Natural killer cell (primary cell): Measurements from ENCODE around the gene HMGN4. TPM values are rescaled to one million over a fixed set of nuclear protein-coding genes. Genes with fewer than 3 reads are reported as not detected.
A peak's percentile ranks its signal among the peaks of the same experiment; 100 is the strongest.

ENCODE experiments used
- ATAC-seq, 3 donors: fragments of 150-1000 bp in 2 of 3; fragments of 200-7000 bp in 1 of 3; cut with Tn5 transposase; 1 replicate in 1 of 3; 2 replicates in 2 of 3; pipeline ENCODE4 v1.10.0; 2021; ENCODE audit warnings: mild to moderate bottlenecking in 2 of 3, moderate library complexity in 2 of 3
- DNase-seq, 2 donors: peaks; one replicate each; pipeline versions ENCODE4 v3.0.0 to v3.0.0-alpha.2; 2013 to 2021; ENCODE audit warnings: mixed read lengths in 1 of 2
- H3K27ac ChIP-seq: one replicate; pipeline ENCODE4 v1.5.1; 2013; ENCODE audit warnings: mild to moderate bottlenecking, low read length
- H3K27me3 ChIP-seq: one replicate; pipeline ENCODE4 v1.6.1; 2013; ENCODE audit warnings: low read length; ENCODE audit not compliant: control insufficient read depth, insufficient read depth
- H3K36me3 ChIP-seq: one replicate; pipeline ENCODE4 v1.6.1; 2013; ENCODE audit warnings: low read length; ENCODE audit not compliant: control insufficient read depth, insufficient read depth
- H3K4me1 ChIP-seq: one replicate; pipeline ENCODE4 v1.6.1; 2013; ENCODE audit warnings: low read length; ENCODE audit not compliant: control insufficient read depth, insufficient read depth
- H3K4me3 ChIP-seq: one replicate; pipeline ENCODE4 v1.5.1; 2013; ENCODE audit warnings: low read length
- H3K9me3 ChIP-seq: one replicate; pipeline ENCODE4 v1.6.1; 2013; ENCODE audit warnings: low read length; ENCODE audit not compliant: control insufficient read depth, insufficient read depth
- H3K27ac Mint-ChIP-seq, 2 donors: one replicate each; pipeline ENCODE4 v1.8.0; 2022; ENCODE audit warnings: mild to moderate bottlenecking in 2 of 2, mixed read lengths in 2 of 2, moderate library complexity in 1 of 2
- H3K27me3 Mint-ChIP-seq, 2 donors: one replicate each; pipeline ENCODE4 v1.8.0; 2022; ENCODE audit warnings: low read depth in 2 of 2, mixed read lengths in 2 of 2
- H3K36me3 Mint-ChIP-seq: one replicate; pipeline ENCODE4 v1.8.0; 2022; ENCODE audit warnings: mixed read lengths
- H3K4me1 Mint-ChIP-seq, 2 donors: one replicate each; pipeline ENCODE4 v1.8.0; 2022; ENCODE audit warnings: mixed read lengths in 2 of 2
- H3K4me3 Mint-ChIP-seq: one replicate; pipeline ENCODE4 v1.8.0; 2022; ENCODE audit warnings: mild to moderate bottlenecking, moderate library complexity, mixed read lengths
- H3K9me3 Mint-ChIP-seq, 2 donors: one replicate each; pipeline ENCODE4 v1.8.0; 2022; ENCODE audit warnings: mixed read lengths in 2 of 2
- WGBS: methylation state at CpG from one replicate; pipeline ENCODE4 v1.1.7; 2013; ENCODE audit warnings: missing lambda C conversion rate; ENCODE audit not compliant: insufficient coverage; 5-methylcytosine and 5-hydroxymethylcytosine counted together
- intact Hi-C: fragments of 100-400 bp; cut with micrococcal nuclease; formaldehyde crosslinking; loops from one replicate; pipeline ENCODE4 v1.14.2; 2022
- total RNA-seq, 4 donors: library from RNA; stranded (reverse); fragments of 120-200 nt in 1 of 4; gene quantifications; one replicate each; pipeline versions ENCODE4 v1.2.3 to v1.2.4, GENCODE V29; 2013 to 2022
- TF ChIP-seq, protein P1 (sequence below): fragments of 200-600 bp; IDR thresholded peaks from one replicate; pipeline ENCODE4 v1.8.0; 2022; ENCODE audit warnings: antibody characterized with exemption

Gene HMGN4
- total RNA-seq, 3 donors from 2014 or later (not counting 1 experiment from before 2014, with no cell fraction given) = 55.7 to 80.6 (median 70.3) TPM

DNA sequence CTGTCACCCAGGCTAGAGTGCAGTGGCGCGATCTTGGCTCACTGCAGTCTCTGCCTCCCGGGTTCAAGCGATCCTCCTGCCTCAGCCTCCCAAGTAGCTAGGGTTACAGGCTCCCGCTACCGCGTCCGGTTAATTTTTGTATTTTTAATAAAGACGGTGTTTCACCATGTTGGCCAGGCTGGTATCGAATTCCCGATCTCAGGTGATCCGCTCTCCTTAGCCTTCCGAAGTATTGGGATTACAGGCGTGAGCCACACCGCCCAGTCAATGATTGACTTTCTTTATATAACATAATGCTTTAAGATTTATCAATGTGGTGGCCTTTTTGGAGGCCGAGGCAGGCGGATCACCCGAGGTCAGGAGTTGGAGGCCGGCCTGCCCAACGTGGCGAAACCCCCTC, 50.8 kb downstream of the HMGN4 start:
- ATAC-seq (no peak), DNase-seq (no peak)
- Mint-ChIP-seq H3K9me3 (no peaks in the 10 kb centered on the region), H3K4me1 (no peaks in the 10 kb centered on the region), H3K36me3 (no peaks in the 10 kb centered on the region), H3K27ac (no peak overlapping the region), H3K27me3 (peaks cover 25 to 48% of the 10 kb centered on the region in 2 donors), H3K4me3 (no peak overlapping the region)
- intact Hi-C loops = no loop called here
- Histone ChIP-seq H3K4me3 (no peak overlapping the region), H3K9me3 (no peaks in the 10 kb centered on the region), H3K36me3 (no peaks in the 10 kb centered on the region), H3K27me3 (peaks cover 19% of the 10 kb centered on the region), H3K4me1 (no peaks in the 10 kb centered on the region), H3K27ac (no peak overlapping the region)
- 95% methylated on average over 17 of the region's 21 CpGs for WGBS
- TF ChIP-seq, protein P1, sequence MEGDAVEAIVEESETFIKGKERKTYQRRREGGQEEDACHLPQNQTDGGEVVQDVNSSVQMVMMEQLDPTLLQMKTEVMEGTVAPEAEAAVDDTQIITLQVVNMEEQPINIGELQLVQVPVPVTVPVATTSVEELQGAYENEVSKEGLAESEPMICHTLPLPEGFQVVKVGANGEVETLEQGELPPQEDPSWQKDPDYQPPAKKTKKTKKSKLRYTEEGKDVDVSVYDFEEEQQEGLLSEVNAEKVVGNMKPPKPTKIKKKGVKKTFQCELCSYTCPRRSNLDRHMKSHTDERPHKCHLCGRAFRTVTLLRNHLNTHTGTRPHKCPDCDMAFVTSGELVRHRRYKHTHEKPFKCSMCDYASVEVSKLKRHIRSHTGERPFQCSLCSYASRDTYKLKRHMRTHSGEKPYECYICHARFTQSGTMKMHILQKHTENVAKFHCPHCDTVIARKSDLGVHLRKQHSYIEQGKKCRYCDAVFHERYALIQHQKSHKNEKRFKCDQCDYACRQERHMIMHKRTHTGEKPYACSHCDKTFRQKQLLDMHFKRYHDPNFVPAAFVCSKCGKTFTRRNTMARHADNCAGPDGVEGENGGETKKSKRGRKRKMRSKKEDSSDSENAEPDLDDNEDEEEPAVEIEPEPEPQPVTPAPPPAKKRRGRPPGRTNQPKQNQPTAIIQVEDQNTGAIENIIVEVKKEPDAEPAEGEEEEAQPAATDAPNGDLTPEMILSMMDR = no peak

DNA sequence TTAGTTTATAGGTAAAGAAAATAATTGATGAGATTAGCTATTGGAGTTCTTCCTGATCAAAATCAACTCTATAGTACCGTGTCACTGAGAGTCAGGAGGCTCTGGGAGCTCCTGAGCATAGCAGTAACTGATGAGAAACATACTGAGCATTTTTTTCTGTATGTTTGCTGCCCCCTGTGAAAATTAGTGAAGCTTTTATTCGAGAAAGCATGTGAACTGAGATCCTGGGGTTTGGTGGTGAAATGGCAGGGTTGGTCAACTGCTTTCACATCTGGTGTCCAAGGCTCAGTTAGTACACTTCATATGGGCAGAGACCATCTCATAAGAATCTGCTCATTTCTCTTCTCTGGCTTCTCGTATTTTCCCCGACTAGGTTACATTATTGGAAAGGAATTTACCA, 54.5 kb downstream of the HMGN4 start:
- TF ChIP-seq, protein P1 = no peak
- no peaks in the 10 kb centered on the region for H3K36me3 Mint-ChIP-seq
- H3K4me3 ChIP-seq = no peak overlapping the region
- H3K9me3 ChIP-seq = no peaks in the 10 kb centered on the region
- DNase-seq = no peak
- peaks cover 20% of the 10 kb centered on the region for H3K27me3 ChIP-seq
- H3K4me1 ChIP-seq = peaks cover 14% of the 10 kb centered on the region
- H3K4me3 Mint-ChIP-seq = no peak overlapping the region
- intact Hi-C loops = no loop called here
- no peaks in the 10 kb centered on the region for H3K36me3 ChIP-seq
- no peak overlapping the region for H3K27ac Mint-ChIP-seq
- no peak for ATAC-seq
- peaks cover 12 to 37% of the 10 kb centered on the region in 2 donors for H3K27me3 Mint-ChIP-seq
- H3K4me1 Mint-ChIP-seq = no peaks in the 10 kb centered on the region
- H3K27ac ChIP-seq = no peak overlapping the region
- no peaks in the 10 kb centered on the region for H3K9me3 Mint-ChIP-seq
- 17% methylated on average over 2 of the region's 4 CpGs for WGBS

DNA sequence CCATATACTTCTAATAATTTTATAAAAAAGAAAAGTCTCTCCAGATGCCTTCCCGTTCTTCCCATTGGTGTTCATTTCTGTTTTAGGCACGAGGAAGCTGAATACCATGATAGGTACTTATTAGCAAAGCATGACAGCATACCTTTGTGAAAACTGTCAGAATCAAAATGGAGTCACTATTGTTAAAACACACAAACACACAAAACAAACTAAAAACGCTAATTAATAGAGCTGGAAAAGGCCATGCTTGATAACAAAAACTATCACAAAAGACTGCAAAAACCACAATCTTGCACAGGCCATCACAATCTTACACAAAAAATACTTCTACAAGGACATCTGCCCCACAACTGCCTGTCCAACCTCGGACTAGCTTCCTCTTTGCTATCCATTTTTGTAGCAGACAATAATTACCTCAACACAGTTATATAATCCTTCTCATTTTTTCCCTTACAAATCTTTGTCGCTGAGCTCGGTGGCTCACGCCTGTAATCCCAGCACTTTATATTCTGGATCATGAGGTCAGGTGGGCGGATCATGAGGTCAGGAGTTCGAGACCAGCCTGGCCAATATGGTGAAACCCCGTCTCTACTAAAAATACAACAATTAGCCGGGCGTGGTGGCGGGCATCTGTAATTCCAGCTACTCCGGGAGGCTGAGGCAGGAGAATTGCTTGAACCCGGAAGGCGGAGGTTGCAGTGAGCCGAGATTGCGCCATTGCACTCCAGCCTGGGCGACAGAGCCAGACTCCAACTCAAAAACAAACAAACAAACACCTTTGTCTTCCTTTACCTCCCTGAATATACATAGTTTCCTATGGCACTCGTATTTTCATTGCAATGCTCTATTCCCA, 55.3 kb downstream of the HMGN4 start:
- DNase-seq (no peak), ATAC-seq (no peak)
- Mint-ChIP-seq H3K27ac (no peak overlapping the region), H3K27me3 (peaks cover 12 to 37% of the 10 kb centered on the region in 2 donors), H3K36me3 (no peaks in the 10 kb centered on the region), H3K9me3 (no peaks in the 10 kb centered on the region), H3K4me3 (no peak overlapping the region), H3K4me1 (peaks cover 6 to 7% of the 10 kb centered on the region in 2 donors)
- peaks cover 20% of the 10 kb centered on the region for H3K27me3 ChIP-seq
- H3K27ac ChIP-seq = no peak overlapping the region
- TF ChIP-seq, protein P1 = no peak
- H3K4me3 ChIP-seq = no peak overlapping the region
- intact Hi-C loops = no loop called here
- WGBS = 56% methylated on average over 20 of the region's 20 CpGs
- H3K4me1 ChIP-seq = peaks cover 18% of the 10 kb centered on the region
- H3K36me3 ChIP-seq = peaks cover 7% of the 10 kb centered on the region
- no peaks in the 10 kb centered on the region for H3K9me3 ChIP-seq

DNA sequence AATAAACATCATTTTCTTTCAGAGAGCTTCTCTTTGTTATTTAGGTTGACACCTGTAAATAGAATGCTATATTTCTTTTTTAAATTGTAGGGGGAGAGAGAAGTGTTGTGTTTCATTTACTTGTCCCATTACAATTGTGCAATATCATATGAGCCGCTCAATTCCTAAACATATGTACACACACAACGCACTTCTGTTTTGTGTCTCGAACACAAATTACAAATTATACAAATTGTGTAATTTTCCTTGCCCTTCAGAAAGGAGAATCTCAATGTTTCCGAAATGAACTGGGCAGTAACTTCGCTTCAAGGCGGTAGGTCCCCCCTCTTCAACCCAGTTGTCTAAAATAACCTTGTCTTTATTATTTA, 55.9 kb downstream of the HMGN4 start:
- DNase-seq = no peak
- ATAC-seq = no peak
- H3K9me3 Mint-ChIP-seq = no peaks in the 10 kb centered on the region
- no peak overlapping the region for H3K4me3 ChIP-seq
- no peak overlapping the region for H3K27ac ChIP-seq
- no peak overlapping the region for H3K27ac Mint-ChIP-seq
- peak overlapping the region; percentile 57 for H3K4me3 Mint-ChIP-seq
- H3K4me1 ChIP-seq = peaks cover 18% of the 10 kb centered on the region
- no peaks in the 10 kb centered on the region for H3K9me3 ChIP-seq
- TF ChIP-seq, protein P1 = no peak
- WGBS = 41% methylated on average over 4 of the region's 6 CpGs
- peaks cover 6 to 10% of the 10 kb centered on the region in 2 donors for H3K4me1 Mint-ChIP-seq
- peaks cover 12 to 33% of the 10 kb centered on the region in 2 donors for H3K27me3 Mint-ChIP-seq
- intact Hi-C loops = no loop called here
- peaks cover 12% of the 10 kb centered on the region for H3K36me3 ChIP-seq
- no peaks in the 10 kb centered on the region for H3K36me3 Mint-ChIP-seq
- H3K27me3 ChIP-seq = peaks cover 20% of the 10 kb centered on the region
